HG02884 (cell line): ENCODE measurements around the gene CRTAP.
A peak's percentile ranks its signal among the peaks of the same experiment; 100 is the strongest.
"Not testable (repeated sequence)": the region's sequence is repeated elsewhere in the genome, so short reads cannot be mapped to it uniquely, and the experiment has no call there.

Source experiments
- ATAC-seq: cut with Tn5 transposase; IDR thresholded peaks from one replicate; pipeline ENCODE4 v1.9.1; 2021; ENCODE audit warnings: mild to moderate bottlenecking, moderate library complexity; ENCODE audit not compliant: unreplicated experiment

The CRTAP gene

DNA sequence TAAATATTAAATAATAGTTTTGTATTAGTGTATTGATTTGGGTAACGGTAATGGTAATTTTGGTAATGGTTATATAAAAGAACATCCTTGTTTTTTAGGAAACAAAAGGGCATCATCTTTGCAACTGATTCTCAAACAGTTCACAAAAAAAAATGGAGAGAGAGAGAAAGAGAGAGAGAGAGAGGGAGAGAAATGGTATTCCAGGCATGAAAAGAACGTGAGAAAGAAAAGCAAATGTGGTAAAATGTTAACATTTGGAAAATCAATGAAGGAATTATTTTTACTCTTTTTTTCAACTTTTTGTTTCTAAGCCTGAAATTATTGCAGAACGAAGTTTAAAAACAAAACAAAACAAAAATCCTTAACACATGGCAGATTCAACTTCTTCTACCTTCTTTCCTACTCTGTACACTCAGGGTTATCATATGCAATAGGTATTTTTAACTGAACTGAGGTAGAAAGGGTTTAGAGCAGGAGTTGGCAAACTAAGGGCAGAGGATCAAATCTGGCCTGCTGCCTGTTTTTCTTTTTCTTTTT is 14.6 kb upstream of the CRTAP start:
- ATAC-seq, result no peak

- no peak for ATAC-seq
Measured at GRCh38 chr3:33099701-33100100, 14.1 kb upstream of the CRTAP start.

DNA sequence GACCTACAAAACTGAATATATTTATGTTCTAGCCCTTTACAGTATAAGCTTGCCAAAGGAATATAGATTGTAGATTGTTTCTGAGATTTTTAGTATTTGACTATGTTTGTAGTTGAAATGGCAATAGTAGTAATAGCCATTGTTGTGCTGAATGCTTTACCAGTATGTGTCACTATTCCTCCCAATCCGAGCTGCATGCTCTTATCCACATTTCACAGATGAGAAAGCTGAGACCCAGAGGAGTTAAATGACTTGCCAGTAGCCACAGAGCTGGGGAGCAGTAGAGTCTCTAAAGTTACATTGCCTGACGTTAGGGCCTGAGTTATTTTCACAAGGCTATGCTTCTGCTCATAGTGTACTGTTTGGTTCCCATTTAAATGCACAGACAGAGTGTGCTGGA is 13.6 kb upstream of the CRTAP start:
- no peak for ATAC-seq

DNA sequence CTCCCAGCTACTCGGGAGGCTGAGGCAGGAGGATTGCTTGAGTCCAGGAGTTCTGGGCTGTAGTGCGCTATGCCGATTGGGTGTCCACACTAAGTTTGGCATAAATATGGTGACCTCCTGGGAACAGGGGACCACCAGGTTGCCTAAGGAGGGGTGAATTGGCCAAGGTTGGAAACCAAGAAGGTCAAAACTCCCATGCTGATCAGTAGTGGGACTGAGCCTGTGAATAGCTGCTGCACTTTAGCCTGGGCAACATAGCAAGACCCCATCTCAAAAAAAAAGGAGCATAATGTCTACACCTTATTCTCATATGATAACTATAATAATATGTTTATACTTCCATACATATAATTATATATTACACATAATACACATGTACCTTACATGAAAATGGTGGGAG is 10.8 kb upstream of the CRTAP start:
- ATAC-seq, result no peak

- ATAC-seq, result no peak
Measured at GRCh38 chr3:33103480-33103879, 10.3 kb upstream of the CRTAP start.

GRCh38 chr3:33104803-33105202 is 9.0 kb upstream of the CRTAP start:
- ATAC-seq, result no peak

GRCh38 chr3:33105341-33105948 is 8.4 kb upstream of the CRTAP start:
- ATAC-seq, result no peak

DNA sequence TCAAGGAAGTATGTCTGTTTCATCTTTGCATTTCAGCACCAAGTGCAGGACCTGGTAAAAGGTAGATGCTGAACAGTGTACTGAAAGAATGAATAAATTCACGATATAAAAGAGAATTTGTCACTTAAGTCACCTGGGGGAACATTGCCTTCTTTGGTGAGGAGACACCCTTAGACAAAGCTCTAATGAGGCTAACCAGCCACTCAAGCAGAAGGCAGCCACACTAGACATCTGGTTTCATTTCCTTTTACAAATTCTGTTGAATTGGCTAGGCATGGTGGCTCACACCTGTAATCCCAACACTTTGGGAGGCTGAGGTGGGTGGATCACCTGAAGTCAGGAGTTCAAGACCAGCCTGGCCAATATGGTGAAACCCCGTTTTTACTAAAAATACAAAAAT is 7.0 kb upstream of the CRTAP start:
- ATAC-seq, result not testable (repeated sequence)

- peak; percentile 45 for ATAC-seq
Measured at GRCh38 chr3:33111581-33111980, 2.2 kb upstream of the CRTAP start.

DNA sequence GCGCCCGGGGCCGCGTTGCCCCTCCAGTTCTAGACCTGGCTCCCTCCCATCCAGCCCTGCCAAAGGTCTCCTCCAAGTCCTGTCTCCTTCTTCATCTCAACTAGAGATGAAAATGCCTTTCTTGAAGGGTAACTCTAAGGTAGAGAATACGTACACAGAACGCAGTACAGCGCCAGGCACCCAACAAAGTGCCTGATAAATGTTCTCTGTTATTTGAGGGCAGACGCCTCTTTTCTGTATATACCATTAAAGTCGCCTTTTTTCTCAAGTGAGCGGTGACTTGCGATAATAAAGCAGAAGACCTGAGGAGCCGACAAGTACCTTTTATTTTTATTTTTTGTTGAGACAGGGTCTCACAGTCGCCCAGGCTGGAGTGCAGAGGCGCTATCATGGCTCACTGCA is 809 bp downstream of the CRTAP start:
- ATAC-seq, result no peak

DNA sequence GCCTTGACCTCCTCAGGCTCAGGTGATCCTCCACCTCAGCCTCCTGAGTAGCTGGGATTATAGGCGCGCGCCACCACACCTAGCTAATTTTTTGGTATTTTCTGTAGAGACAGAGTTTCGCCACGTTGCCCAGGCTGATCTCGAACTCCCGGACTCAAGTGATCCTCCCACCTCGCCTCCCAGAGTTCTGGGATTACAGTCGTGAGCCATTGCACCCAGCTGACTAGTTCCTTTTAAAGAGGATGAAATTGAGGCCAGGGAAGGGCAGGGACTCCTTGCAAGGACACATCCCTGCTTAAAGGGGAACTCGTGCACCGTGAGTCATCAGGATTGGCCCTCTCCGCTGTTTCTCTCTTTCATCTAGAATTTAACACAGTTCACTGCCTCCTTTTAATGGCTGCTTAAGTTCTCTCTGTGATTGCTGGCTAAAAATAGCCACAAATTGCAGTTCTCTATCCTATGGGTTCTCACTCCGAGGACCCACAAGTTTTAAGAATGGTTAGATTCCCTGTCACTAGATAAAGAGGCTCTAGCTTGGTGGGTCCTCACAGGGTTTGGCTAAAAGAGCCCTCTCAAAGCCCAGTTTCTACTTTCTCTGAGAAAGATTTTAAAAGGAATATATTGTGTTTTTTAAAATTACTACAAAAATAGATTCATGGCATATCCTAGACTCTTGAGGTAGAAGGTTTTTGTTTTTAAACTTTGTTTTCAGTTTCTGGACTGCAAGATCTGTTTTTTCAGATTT is 1.4 kb downstream of the CRTAP start:
- ATAC-seq, result no peak

- ATAC-seq, result no peak
Measured at GRCh38 chr3:33117461-33117860, 3.6 kb downstream of the CRTAP start.

GRCh38 chr3:33119891-33120290 is 6.1 kb downstream of the CRTAP start:
- ATAC-seq, result no peak

GRCh38 chr3:33122991-33123390 is 9.2 kb downstream of the CRTAP start:
- ATAC-seq, result no peak

DNA sequence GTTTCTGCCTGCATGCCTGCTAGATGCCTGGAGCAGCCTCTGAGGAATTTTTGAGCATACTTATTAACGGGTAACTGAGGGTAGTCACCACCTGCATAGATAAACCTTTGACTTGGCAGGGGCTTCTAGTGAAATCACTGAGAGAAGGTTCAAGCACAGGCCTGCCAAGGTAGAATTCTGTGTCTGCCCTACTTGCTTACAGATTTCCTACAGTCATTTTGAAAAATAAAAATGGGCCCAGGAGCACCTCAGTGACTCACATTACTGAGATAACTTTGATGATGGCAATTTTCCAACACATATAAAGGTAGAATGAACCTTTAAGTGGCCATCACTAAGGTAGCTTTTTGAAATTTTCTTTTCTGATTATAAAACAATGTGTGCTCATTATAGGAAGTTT is 10.8 kb downstream of the CRTAP start:
- ATAC-seq, result no peak

GRCh38 chr3:33125840-33126239 is 12.0 kb downstream of the CRTAP start:
- no peak for ATAC-seq

- no peak for ATAC-seq
Measured at GRCh38 chr3:33128706-33129105, 14.9 kb downstream of the CRTAP start.

DNA sequence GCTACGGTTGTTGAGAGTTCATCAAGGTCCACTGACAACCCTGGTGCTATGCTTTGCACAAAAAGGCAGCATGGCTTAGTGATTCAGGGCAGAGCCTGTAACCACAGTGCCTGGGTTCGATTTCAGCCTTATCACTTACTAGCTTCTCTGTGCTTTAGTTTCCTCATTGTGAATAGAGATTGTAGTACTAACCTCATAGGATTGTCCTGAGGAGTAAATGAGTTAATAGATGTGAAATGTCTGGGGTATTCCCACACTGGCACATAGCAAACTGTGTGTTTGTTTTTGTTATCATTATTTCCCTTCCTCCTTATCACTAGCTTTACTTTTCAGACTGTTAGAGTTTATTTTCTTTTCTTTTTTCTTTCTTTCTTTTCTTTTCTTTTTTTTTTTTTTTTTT is 16.3 kb downstream of the CRTAP start:
- no peak for ATAC-seq

DNA sequence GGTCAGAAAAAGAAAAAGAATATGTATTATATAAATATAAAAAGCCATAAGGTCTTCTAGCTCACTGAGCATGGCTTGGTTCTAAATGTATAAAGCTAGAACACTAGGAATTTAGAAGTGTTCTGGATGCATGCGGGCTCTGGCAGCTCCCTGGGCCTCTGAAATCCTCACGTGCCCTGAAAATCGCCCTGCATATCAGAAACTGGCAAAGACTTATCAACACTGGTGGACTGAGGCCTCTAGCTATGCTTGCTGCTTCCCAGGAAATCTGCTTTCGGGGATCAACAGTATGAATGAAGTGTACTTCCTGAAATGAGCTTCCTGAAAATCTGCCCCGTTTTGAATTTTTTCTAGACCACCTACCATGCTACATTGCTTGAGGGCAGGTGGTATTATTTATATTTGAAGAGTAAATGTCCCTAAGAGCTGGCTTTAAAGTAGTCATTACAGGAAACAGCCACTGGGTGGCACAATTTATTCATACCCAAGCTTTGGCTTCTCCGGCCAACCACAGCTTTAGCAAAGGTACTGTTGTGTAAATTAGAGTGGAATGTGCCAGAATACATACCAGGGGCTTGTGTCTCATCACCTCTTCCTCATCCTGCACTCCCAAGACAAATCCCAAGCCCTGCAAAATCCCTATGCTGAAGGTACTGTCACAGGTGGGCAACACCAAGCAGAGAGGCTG is 17.7 kb downstream of the CRTAP start:
- ATAC-seq, result peak; percentile 75

GRCh38 chr3:33132019-33132360 is 18.2 kb downstream of the CRTAP start:
- ATAC-seq, result no peak

DNA sequence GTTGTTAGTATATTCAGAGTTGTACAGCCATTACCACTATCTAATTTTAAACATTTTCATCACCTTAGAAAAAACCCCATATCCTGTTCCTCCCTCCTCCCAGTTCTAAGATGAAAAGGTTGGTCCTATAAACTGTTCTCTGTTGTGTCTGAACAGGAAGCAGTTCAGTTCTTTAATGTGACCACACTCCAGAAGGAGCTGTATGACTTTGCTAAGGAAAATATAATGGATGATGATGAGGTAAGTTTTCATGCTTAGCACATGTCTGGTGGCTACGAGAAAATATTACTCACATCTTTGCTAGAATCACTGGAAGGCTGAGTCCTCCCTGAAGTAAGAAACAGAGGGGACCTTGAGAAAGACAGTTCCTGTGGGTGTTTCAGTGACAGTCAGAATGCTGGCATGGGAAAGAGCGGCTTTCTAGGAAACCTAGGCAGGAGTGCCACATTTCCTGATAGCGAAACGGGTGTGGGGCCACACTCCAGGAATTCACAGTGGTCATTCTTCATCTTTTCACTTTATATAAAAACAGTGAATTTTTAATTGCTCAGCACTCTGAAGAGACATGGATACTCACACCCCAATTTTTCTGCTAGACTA is 20.3 kb downstream of the CRTAP start:
- peak; percentile 56 for ATAC-seq

DNA sequence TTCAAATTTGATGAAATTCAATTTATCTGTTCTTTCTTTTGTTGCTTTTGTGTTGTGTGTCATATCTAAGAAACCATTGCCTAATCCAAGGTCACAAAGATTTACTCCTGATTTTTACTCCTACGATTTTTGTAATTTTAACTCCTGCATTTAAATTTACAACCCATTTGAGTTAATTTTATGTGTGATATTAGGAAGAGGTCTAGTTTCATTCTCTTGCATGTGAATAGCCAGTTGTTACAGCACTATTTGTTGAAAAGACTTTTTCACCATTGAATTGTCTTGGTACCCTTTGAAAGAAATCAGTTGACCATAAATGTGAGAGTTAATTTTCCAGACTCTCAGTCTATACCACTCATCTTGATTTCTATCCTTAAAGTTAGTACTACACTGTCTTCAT is 23.9 kb downstream of the CRTAP start:
- ATAC-seq, result no peak
